ENCODE results near the gene BRF1.

GRCh38 chr14:105178868-105179140 is 122.0 kb downstream of the BRF1 start:
- TF ChIP-seq EZH2phosphoT487 (conservative IDR thresholded peaks at IDR 0.05; ENCODE audit: low read length), result no peak
- TF ChIP-seq, protein P1, sequence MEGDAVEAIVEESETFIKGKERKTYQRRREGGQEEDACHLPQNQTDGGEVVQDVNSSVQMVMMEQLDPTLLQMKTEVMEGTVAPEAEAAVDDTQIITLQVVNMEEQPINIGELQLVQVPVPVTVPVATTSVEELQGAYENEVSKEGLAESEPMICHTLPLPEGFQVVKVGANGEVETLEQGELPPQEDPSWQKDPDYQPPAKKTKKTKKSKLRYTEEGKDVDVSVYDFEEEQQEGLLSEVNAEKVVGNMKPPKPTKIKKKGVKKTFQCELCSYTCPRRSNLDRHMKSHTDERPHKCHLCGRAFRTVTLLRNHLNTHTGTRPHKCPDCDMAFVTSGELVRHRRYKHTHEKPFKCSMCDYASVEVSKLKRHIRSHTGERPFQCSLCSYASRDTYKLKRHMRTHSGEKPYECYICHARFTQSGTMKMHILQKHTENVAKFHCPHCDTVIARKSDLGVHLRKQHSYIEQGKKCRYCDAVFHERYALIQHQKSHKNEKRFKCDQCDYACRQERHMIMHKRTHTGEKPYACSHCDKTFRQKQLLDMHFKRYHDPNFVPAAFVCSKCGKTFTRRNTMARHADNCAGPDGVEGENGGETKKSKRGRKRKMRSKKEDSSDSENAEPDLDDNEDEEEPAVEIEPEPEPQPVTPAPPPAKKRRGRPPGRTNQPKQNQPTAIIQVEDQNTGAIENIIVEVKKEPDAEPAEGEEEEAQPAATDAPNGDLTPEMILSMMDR (IDR thresholded peaks at IDR 0.05; ENCODE audit: insufficient read depth, low read length, poor library complexity, severe bottlenecking), result no peak

All from SU-DHL-6 (cell line).